ENCODE results near the gene EXOG.

Gene EXOG

GRCh38 chr3:38545550-38545949 is 49.4 kb downstream of the EXOG start:
- H3K36me3 ChIP-seq (ENCODE audit: insufficient read depth, insufficient read length, low read length), result peaks cover 6% of the 10 kb centered on the region
- H3K27me3 ChIP-seq (ENCODE audit: insufficient read depth, insufficient read length), result no peaks in the 10 kb centered on the region
- no peak for DNase-seq (ENCODE audit: low read depth, low spot score)
- H3K9me3 ChIP-seq (ENCODE audit: insufficient read depth, low read length), result no peaks in the 10 kb centered on the region
- TF ChIP-seq ZNF274 (IDR thresholded peaks at IDR 0.05; ENCODE audit: low read depth, low read length) (no peak), YY1 (IDR thresholded peaks at IDR 0.05; ENCODE audit: insufficient read depth, insufficient read length) (no peak), SUZ12 (IDR thresholded peaks at IDR 0.05; ENCODE audit: extremely low read depth, insufficient read depth, insufficient read length) (no peak)
- no peak overlapping the region for H3K4me3 ChIP-seq (ENCODE audit: insufficient read length, low read depth)
- no peak overlapping the region for H3K9ac ChIP-seq (ENCODE audit: insufficient read length, low read depth)
- H3K4me1 ChIP-seq (ENCODE audit: insufficient read depth, insufficient read length), result peaks cover 10% of the 10 kb centered on the region

- peaks cover 10% of the 10 kb centered on the region for H3K4me1 ChIP-seq (ENCODE audit: insufficient read depth, insufficient read length)
- no peaks in the 10 kb centered on the region for H3K9me3 ChIP-seq (ENCODE audit: insufficient read depth, low read length)
- H3K36me3 ChIP-seq (ENCODE audit: insufficient read depth, insufficient read length, low read length), result peaks cover 10% of the 10 kb centered on the region
- no peaks in the 10 kb centered on the region for H3K27me3 ChIP-seq (ENCODE audit: insufficient read depth, insufficient read length)
- no peak for DNase-seq (ENCODE audit: low read depth, low spot score)
- no peak overlapping the region for H3K9ac ChIP-seq (ENCODE audit: insufficient read length, low read depth)
- TF ChIP-seq ZNF274 (IDR thresholded peaks at IDR 0.05; ENCODE audit: low read depth, low read length) (no peak), SUZ12 (IDR thresholded peaks at IDR 0.05; ENCODE audit: extremely low read depth, insufficient read depth, insufficient read length) (no peak), YY1 (IDR thresholded peaks at IDR 0.05; ENCODE audit: insufficient read depth, insufficient read length) (no peak)
- no peak overlapping the region for H3K4me3 ChIP-seq (ENCODE audit: insufficient read length, low read depth)
These were observed 49.8 kb downstream of the EXOG start for GRCh38 chr3:38545983-38546382.

- DNase-seq (ENCODE audit: low read depth, low spot score), result no peak
- H3K4me1 ChIP-seq (ENCODE audit: insufficient read depth, insufficient read length), result peaks cover 10% of the 10 kb centered on the region
- TF ChIP-seq SUZ12 (IDR thresholded peaks at IDR 0.05; ENCODE audit: extremely low read depth, insufficient read depth, insufficient read length) (no peak), YY1 (IDR thresholded peaks at IDR 0.05; ENCODE audit: insufficient read depth, insufficient read length) (no peak), ZNF274 (IDR thresholded peaks at IDR 0.05; ENCODE audit: low read depth, low read length) (no peak)
- H3K9me3 ChIP-seq (ENCODE audit: insufficient read depth, low read length), result no peaks in the 10 kb centered on the region
- no peak overlapping the region for H3K4me3 ChIP-seq (ENCODE audit: insufficient read length, low read depth)
- H3K36me3 ChIP-seq (ENCODE audit: insufficient read depth, insufficient read length, low read length), result peaks cover 13% of the 10 kb centered on the region
- no peaks in the 10 kb centered on the region for H3K27me3 ChIP-seq (ENCODE audit: insufficient read depth, insufficient read length)
- H3K9ac ChIP-seq (ENCODE audit: insufficient read length, low read depth), result no peak overlapping the region
These were observed 52.2 kb downstream of the EXOG start for GRCh38 chr3:38548154-38548931.

- H3K4me3 ChIP-seq (ENCODE audit: insufficient read length, low read depth), result no peak overlapping the region
- peaks cover 10% of the 10 kb centered on the region for H3K4me1 ChIP-seq (ENCODE audit: insufficient read depth, insufficient read length)
- TF ChIP-seq ZNF274 (IDR thresholded peaks at IDR 0.05; ENCODE audit: low read depth, low read length) (no peak), YY1 (IDR thresholded peaks at IDR 0.05; ENCODE audit: insufficient read depth, insufficient read length) (no peak), SUZ12 (IDR thresholded peaks at IDR 0.05; ENCODE audit: extremely low read depth, insufficient read depth, insufficient read length) (no peak)
- DNase-seq (ENCODE audit: low read depth, low spot score), result no peak
- H3K9ac ChIP-seq (ENCODE audit: insufficient read length, low read depth), result no peak overlapping the region
- no peaks in the 10 kb centered on the region for H3K27me3 ChIP-seq (ENCODE audit: insufficient read depth, insufficient read length)
- peaks cover 16% of the 10 kb centered on the region for H3K36me3 ChIP-seq (ENCODE audit: insufficient read depth, insufficient read length, low read length)
- H3K9me3 ChIP-seq (ENCODE audit: insufficient read depth, low read length), result no peaks in the 10 kb centered on the region
These were observed 52.9 kb downstream of the EXOG start for GRCh38 chr3:38549082-38549481.

GRCh38 chr3:38549486-38549885 is 53.3 kb downstream of the EXOG start:
- peaks cover 16% of the 10 kb centered on the region for H3K36me3 ChIP-seq (ENCODE audit: insufficient read depth, insufficient read length, low read length)
- H3K4me1 ChIP-seq (ENCODE audit: insufficient read depth, insufficient read length), result peaks cover 10% of the 10 kb centered on the region
- no peaks in the 10 kb centered on the region for H3K9me3 ChIP-seq (ENCODE audit: insufficient read depth, low read length)
- H3K4me3 ChIP-seq (ENCODE audit: insufficient read length, low read depth), result no peak overlapping the region
- TF ChIP-seq ZNF274 (IDR thresholded peaks at IDR 0.05; ENCODE audit: low read depth, low read length), result no peak
- DNase-seq (ENCODE audit: low read depth, low spot score), result no peak
- no peak overlapping the region for H3K9ac ChIP-seq (ENCODE audit: insufficient read length, low read depth)
- no peaks in the 10 kb centered on the region for H3K27me3 ChIP-seq (ENCODE audit: insufficient read depth, insufficient read length)

GRCh38 chr3:38549957-38550840 is 54.1 kb downstream of the EXOG start:
- H3K9me3 ChIP-seq (ENCODE audit: insufficient read depth, low read length), result no peaks in the 10 kb centered on the region
- no peak overlapping the region for H3K9ac ChIP-seq (ENCODE audit: insufficient read length, low read depth)
- peaks cover 5% of the 10 kb centered on the region for H3K4me1 ChIP-seq (ENCODE audit: insufficient read depth, insufficient read length)
- H3K36me3 ChIP-seq (ENCODE audit: insufficient read depth, insufficient read length, low read length), result peaks cover 16% of the 10 kb centered on the region
- no peak for DNase-seq (ENCODE audit: low read depth, low spot score)
- no peaks in the 10 kb centered on the region for H3K27me3 ChIP-seq (ENCODE audit: insufficient read depth, insufficient read length)
- H3K4me3 ChIP-seq (ENCODE audit: insufficient read length, low read depth), result no peak overlapping the region
- TF ChIP-seq SUZ12 (IDR thresholded peaks at IDR 0.05; ENCODE audit: extremely low read depth, insufficient read depth, insufficient read length), result no peak
- no peak for TF ChIP-seq ZNF274 (IDR thresholded peaks at IDR 0.05; ENCODE audit: low read depth, low read length)
- TF ChIP-seq YY1 (IDR thresholded peaks at IDR 0.05; ENCODE audit: insufficient read depth, insufficient read length), result no peak
